HepG2 (cell line): ENCODE data around the gene LATS2. TPM values are rescaled to one million over a fixed set of nuclear protein-coding genes. Genes with fewer than 3 reads are reported as not detected.

Experiments
- ATAC-seq: fragments of 200-7000 bp; cut with Tn5 transposase; 3 replicates; pipeline ENCODE4 v1.9.1; 2020; ENCODE audit warnings: mild to moderate bottlenecking, moderate library complexity
- BruUV-seq: library from RNA; stranded (reverse); fragments of 400-500 nt; replicated peaks from 2 replicates; lab custom pipeline; 2021; lab: Mats Ljungman, UMichigan
- CTCF ChIA-PET: fragments of 300-600 bp; formaldehyde crosslinking; extraction: SDS; loops from one replicate; lab custom pipeline; 2021; ENCODE audit warnings: low total read pairs, inconsistent platforms, low intra/inter-chr PET ratio; lab: Yijun Ruan, JAX
- POLR2A ChIA-PET: fragments of 350-600 bp; sonication (Branson Sonifier 250); formaldehyde crosslinking; loops from one replicate; lab custom pipeline; 2020; ENCODE audit warnings: antibody characterized with exemption, inconsistent platforms; lab: Yijun Ruan, JAX
- DNase-seq: peaks from one replicate; pipeline ENCODE4 v3.0.0-alpha.2; 2015; ENCODE audit warnings: low spot score
- FAIRE-seq: peaks from 3 replicates; lab custom pipeline; 2011; peaks lifted over from hg19 to GRCh38; lab: Jason Lieb, UNC
- H2AFZ ChIP-seq: one replicate; pipeline ENCODE4 v1.6.1; 2011; ENCODE audit warnings: low read length, inconsistent platforms
- H3K27ac ChIP-seq: fragments of 300-600 bp; 3 replicates; pipeline ENCODE4 v1.8.0; 2011; ENCODE audit warnings: mixed run types, mild to moderate bottlenecking, mixed read lengths, low read length, inconsistent platforms; ENCODE audit not compliant: insufficient read depth; ENCODE audit errors: extremely low read length
- H3K27me3 ChIP-seq, 2 experiments: fragments of 200-600 bp in 1 of 2; 2 replicates in 1 of 2; 3 replicates in 1 of 2; pipeline versions ENCODE4 v1.6.0 to v1.8.0; 2011; ENCODE audit warnings: low read length in 2 of 2, mild to moderate bottlenecking in 2 of 2, moderate library complexity in 2 of 2, inconsistent platforms in 1 of 2; ENCODE audit not compliant: insufficient read depth in 2 of 2, control insufficient read depth in 1 of 2
- H3K36me3 ChIP-seq, 2 experiments: fragments of 200-600 bp in 1 of 2; replicated peaks in 1 of 2; 2 replicates in 1 of 2; 3 replicates in 1 of 2; pipeline versions ENCODE4 v1.5.1 to v1.8.0; 2011; ENCODE audit warnings: low read length in 2 of 2, inconsistent platforms in 1 of 2; ENCODE audit not compliant: insufficient read depth in 2 of 2, control insufficient read depth in 1 of 2
- H3K4me1 ChIP-seq: 2 replicates; pipeline ENCODE4 v1.5.1; 2012; ENCODE audit warnings: low read length, inconsistent platforms; ENCODE audit not compliant: insufficient read depth
- H3K4me2 ChIP-seq: 2 replicates; pipeline ENCODE4 v1.6.0; 2011; ENCODE audit warnings: low read depth, low read length, inconsistent platforms
- H3K4me3 ChIP-seq, 3 experiments: fragments of 200-600 bp in 1 of 3; sonication (generic), shearing (Covaris generic) in 1 of 3; replicated peaks in 1 of 3; 2 replicates each; pipeline ENCODE4 v1.5.1; 2011 to 2016; ENCODE audit warnings: low read length in 3 of 3, inconsistent platforms in 2 of 3, low read depth in 2 of 3, mild to moderate bottlenecking in 2 of 3, control low read depth in 1 of 3, mixed read lengths in 1 of 3; ENCODE audit not compliant: insufficient read depth in 1 of 3
- H3K79me2 ChIP-seq: one replicate; pipeline ENCODE4 v1.6.1; 2011; ENCODE audit warnings: low read length, inconsistent platforms; ENCODE audit not compliant: insufficient read depth
- H3K9ac ChIP-seq: 2 replicates; pipeline ENCODE4 v1.6.0; 2011; ENCODE audit warnings: mild to moderate bottlenecking, low read depth, low read length, inconsistent platforms; ENCODE audit not compliant: insufficient read depth
- H3K9me3 ChIP-seq: 2 replicates; pipeline ENCODE4 v1.5.1; 2012; ENCODE audit warnings: mild to moderate bottlenecking, low read length
- H4K20me1 ChIP-seq: 2 replicates; pipeline ENCODE4 v1.6.0; 2011; ENCODE audit warnings: inconsistent platforms, mild to moderate bottlenecking, low read length, moderate library complexity; ENCODE audit not compliant: insufficient read depth
- ARNTL ChIP-seq: sonication (generic); formaldehyde crosslinking; IDR thresholded peaks from 2 replicates; pipeline ENCODE4 v1.4.0; 2020; ENCODE audit warnings: mild to moderate bottlenecking, missing genetic modification reagents
- ATF7 ChIP-seq, 2 experiments: fragments of 450-650 bp in 1 of 2; sonication (generic) in 1 of 2; formaldehyde crosslinking in 1 of 2; IDR thresholded peaks; 2 replicates each; pipeline versions ENCODE4 v1.4.0 to v1.6.1; 2016 to 2020; ENCODE audit warnings: antibody characterized with exemption in 1 of 2, mild to moderate bottlenecking in 1 of 2, missing genetic modification reagents in 1 of 2
- E2F1 ChIP-seq: sonication (generic); formaldehyde crosslinking; IDR thresholded peaks from 2 replicates; pipeline ENCODE4 v1.5.0; 2020; ENCODE audit warnings: missing genetic modification reagents
- ZBTB42 ChIP-seq: sonication (generic); formaldehyde crosslinking; IDR thresholded peaks from 2 replicates; pipeline ENCODE4 v1.5.0; 2020; ENCODE audit warnings: mild to moderate bottlenecking, missing genetic modification reagents
- ZNF18 ChIP-seq: sonication (generic); formaldehyde crosslinking; IDR thresholded peaks from 2 replicates; pipeline ENCODE4 v1.8.0; 2022; ENCODE audit warnings: mild to moderate bottlenecking, missing genetic modification reagents; ENCODE audit not compliant: insufficient replicate concordance
- ZNF607 ChIP-seq: sonication (generic); formaldehyde crosslinking; IDR thresholded peaks from 2 replicates; pipeline ENCODE4 v1.5.1; 2020; ENCODE audit warnings: missing genetic modification reagents, mild to moderate bottlenecking, borderline replicate concordance
- ZNF737 ChIP-seq: sonication (generic); formaldehyde crosslinking; IDR thresholded peaks from 2 replicates; pipeline ENCODE4 v1.5.0; 2020; ENCODE audit warnings: missing genetic modification reagents, mild to moderate bottlenecking, borderline replicate concordance
- ZSCAN20 ChIP-seq: sonication (generic); formaldehyde crosslinking; IDR thresholded peaks from 2 replicates; pipeline ENCODE4 v1.4.0; 2020; ENCODE audit warnings: missing genetic modification reagents, mild to moderate bottlenecking, borderline replicate concordance
- WGBS: methylation state at CpG from one replicate; pipeline ENCODE4 v1.1.6; 2017; ENCODE audit warnings: low lambda C conversion rate; 5-methylcytosine and 5-hydroxymethylcytosine counted together
- in situ Hi-C: cut with HindIII; loops from 2 replicates; pipeline ENCODE4 v1.10.0; 2017; ENCODE audit warnings: low pct_unique_long_range_greater_than_20kb; ENCODE audit not compliant: extremely low pct_ligation_motif_present
- intact Hi-C: fragments of 100-400 bp; cut with micrococcal nuclease; formaldehyde crosslinking; loops from one replicate; pipeline ENCODE4 v1.10.0; 2022; ENCODE audit not compliant: unreplicated experiment
- polyA plus RNA-seq, 8 experiments: library from polyadenylated mRNA; depleted of rRNA in 3 of 8; stranded (reverse) in 7 of 8; unstranded in 1 of 8; fragments of >200 nt; fragmentation: Illumina TruSeq in 4 of 8; extraction: Trizol in 4 of 8; gene quantifications; 2 replicates each; pipeline versions ENCODE4 v1.2.1 to v1.2.3, GENCODE V29; 2011 to 2016; ENCODE audit warnings: low read depth in 4 of 8, missing spikeins in 1 of 8, mixed read lengths in 1 of 8; ENCODE audit not compliant: insufficient read depth in 1 of 8
- total RNA-seq, 5 experiments: library from RNA; depleted of rRNA; stranded (reverse); fragments of >200 nt; fragmentation: Illumina TruSeq; extraction: Trizol; gene quantifications; 2 replicates each; pipeline ENCODE4 v1.2.3, GENCODE V29; 2016; ENCODE audit warnings: low read depth in 1 of 5
- TF ChIP-seq, protein P1 (sequence below): sonication (generic); formaldehyde crosslinking; IDR thresholded peaks from 2 replicates; pipeline ENCODE4 v1.5.0; 2020; ENCODE audit warnings: mild to moderate bottlenecking, missing genetic modification reagents

Gene LATS2
- total and polyA plus RNA-seq, 2 of the 13 experiments (the other 11 are each of a cell fraction or from before 2014, with no cell fraction given) = 7.3 to 8.5 TPM

GRCh38 chr13:21005193-21005592 lies 56.2 kb downstream of the LATS2 start:
- FAIRE-seq (no peak), DNase-seq (no peak), ATAC-seq (peak; percentile 63)
- CTCF ChIA-PET = no interaction called here
- H3K9me3 ChIP-seq = peaks cover 7% of the 10 kb centered on the region; the same call in 1 of the 2 replicates
- BruUV-seq = no TSS peak
- H3K79me2 ChIP-seq = peaks cover 54% of the 10 kb centered on the region
- in situ Hi-C loops (no loop called here), intact Hi-C loops (no loop called here)
- WGBS = 89% methylated on average over 3 of the region's 3 CpGs
- peaks cover 1 to 10% of the 10 kb centered on the region in 2 experiments; a peak in 2 of 5 replicates for H3K36me3 ChIP-seq
- H4K20me1 ChIP-seq = no peaks in the 10 kb centered on the region
- H3K4me2 ChIP-seq = no peak overlapping the region
- POLR2A ChIA-PET = interaction anchor here (2.3 kb wide), 1 partner anchor 9 kb away, joined by 6 read pairs; no protein-coding TSS in a partner anchor
- H3K4me1 ChIP-seq = peaks cover 27% of the 10 kb centered on the region
- H3K27me3 ChIP-seq = no peaks in the 10 kb centered on the region
- no peak for TF ChIP-seq ZNF18 (CRISPR knock-in tag)
- no peak for TF ChIP-seq ARNTL (CRISPR knock-in tag)
- no peak for TF ChIP-seq E2F1 (CRISPR knock-in tag)
- no peak for TF ChIP-seq ATF7 (IDR thresholded peaks at IDR 0.05)
- TF ChIP-seq ATF7 (CRISPR knock-in tag; IDR thresholded peaks at IDR 0.05) = no peak
- TF ChIP-seq ZNF737 (CRISPR knock-in tag) = no peak
- TF ChIP-seq, protein P1, sequence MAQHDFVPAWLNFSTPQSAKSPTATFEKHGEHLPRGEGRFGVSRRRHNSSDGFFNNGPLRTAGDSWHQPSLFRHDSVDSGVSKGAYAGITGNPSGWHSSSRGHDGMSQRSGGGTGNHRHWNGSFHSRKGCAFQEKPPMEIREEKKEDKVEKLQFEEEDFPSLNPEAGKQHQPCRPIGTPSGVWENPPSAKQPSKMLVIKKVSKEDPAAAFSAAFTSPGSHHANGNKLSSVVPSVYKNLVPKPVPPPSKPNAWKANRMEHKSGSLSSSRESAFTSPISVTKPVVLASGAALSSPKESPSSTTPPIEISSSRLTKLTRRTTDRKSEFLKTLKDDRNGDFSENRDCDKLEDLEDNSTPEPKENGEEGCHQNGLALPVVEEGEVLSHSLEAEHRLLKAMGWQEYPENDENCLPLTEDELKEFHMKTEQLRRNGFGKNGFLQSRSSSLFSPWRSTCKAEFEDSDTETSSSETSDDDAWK (CRISPR knock-in tag) = no peak
- TF ChIP-seq ZBTB42 (CRISPR knock-in tag) = no peak
- TF ChIP-seq ZSCAN20 (CRISPR knock-in tag) = no peak
- no peak for TF ChIP-seq ZNF607 (CRISPR knock-in tag)
- H3K4me3 ChIP-seq = no peak overlapping the region
- no peak overlapping the region for H3K9ac ChIP-seq
- H3K27ac ChIP-seq = peak overlapping the region; percentile 15
- H2AFZ ChIP-seq = no peak overlapping the region
